ENCODE results near the gene FASTK.

DNA sequence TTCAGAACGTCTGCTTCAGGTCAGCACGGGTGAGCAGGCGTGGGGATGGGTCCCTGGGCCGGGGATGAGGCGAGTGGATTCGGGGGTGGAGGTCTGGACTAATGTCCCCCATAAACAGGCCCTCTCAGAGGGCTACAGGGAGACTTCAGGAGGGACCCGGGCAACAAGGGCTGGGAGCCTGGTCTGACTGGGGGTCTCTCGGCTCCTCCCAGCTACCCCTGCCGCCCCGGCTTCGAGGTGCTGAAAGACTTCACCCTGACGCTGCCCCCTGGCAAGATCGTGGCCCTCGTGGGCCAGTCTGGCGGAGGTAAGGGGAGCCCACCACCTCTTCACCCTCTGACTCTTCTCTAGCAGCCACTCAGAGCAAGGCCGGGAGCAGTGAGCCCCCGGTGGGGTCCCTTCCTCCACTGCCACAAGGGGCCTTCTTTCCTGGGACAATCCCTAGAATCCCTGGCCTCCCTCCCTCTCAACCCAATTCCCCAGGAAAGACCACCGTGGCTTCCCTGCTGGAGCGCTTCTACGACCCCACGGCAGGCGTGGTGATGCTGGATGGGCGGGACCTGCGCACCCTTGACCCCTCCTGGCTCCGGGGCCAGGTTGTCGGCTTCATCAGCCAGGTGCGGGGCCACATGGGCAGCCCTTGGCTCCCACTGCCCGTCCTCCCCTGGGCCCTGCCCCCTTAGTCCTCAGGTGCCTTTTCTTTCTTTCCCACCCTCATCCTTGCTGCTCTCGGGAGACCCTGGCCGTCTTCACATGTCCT, 39.8 kb downstream of the FASTK start:
- TF ChIP-seq, protein P1, sequence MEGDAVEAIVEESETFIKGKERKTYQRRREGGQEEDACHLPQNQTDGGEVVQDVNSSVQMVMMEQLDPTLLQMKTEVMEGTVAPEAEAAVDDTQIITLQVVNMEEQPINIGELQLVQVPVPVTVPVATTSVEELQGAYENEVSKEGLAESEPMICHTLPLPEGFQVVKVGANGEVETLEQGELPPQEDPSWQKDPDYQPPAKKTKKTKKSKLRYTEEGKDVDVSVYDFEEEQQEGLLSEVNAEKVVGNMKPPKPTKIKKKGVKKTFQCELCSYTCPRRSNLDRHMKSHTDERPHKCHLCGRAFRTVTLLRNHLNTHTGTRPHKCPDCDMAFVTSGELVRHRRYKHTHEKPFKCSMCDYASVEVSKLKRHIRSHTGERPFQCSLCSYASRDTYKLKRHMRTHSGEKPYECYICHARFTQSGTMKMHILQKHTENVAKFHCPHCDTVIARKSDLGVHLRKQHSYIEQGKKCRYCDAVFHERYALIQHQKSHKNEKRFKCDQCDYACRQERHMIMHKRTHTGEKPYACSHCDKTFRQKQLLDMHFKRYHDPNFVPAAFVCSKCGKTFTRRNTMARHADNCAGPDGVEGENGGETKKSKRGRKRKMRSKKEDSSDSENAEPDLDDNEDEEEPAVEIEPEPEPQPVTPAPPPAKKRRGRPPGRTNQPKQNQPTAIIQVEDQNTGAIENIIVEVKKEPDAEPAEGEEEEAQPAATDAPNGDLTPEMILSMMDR (conservative IDR thresholded peaks at IDR 0.05; ENCODE audit: low read length): no peak
- no peak for TF ChIP-seq EZH2phosphoT487 (IDR thresholded peaks at IDR 0.05; ENCODE audit: borderline replicate concordance)

Data from Loucy (cell line).